Suprapubic skin (tissue), 3 donors: ENCODE measurements around the gene BRD3OS.

Experiments
- CTCF ChIP-seq, 2 donors: fragments of 200-600 bp in 1 of 2; fragments of 450-650 bp in 1 of 2; sonication (generic) in 1 of 2; IDR thresholded peaks; one replicate each; pipeline ENCODE4 v1.5.1; 2016 to 2019; ENCODE audit warnings: antibody characterized with exemption in 2 of 2, mild to moderate bottlenecking in 1 of 2, moderate library complexity in 1 of 2
- EP300 ChIP-seq: sonication (generic); formaldehyde crosslinking; IDR thresholded peaks from one replicate; pipeline ENCODE4 v1.6.1; 2017; ENCODE audit warnings: antibody characterized with exemption
- POLR2A ChIP-seq, 2 donors: fragments of 450-650 bp; IDR thresholded peaks; one replicate each; pipeline ENCODE4 v1.6.1; 2017; ENCODE audit warnings: antibody characterized with exemption in 2 of 2, mild to moderate bottlenecking in 2 of 2, moderate library complexity in 2 of 2

- TF ChIP-seq CTCF (IDR thresholded peaks at IDR 0.05), result no peak
- no peak for TF ChIP-seq POLR2A (IDR thresholded peaks at IDR 0.05)
- no peak for TF ChIP-seq EP300
These were observed 18.1 kb upstream of the BRD3OS start for GRCh38 chr9:134007150-134007549.
